HEK293 (cell line): ENCODE results near the gene LMOD3.

Source experiments
- CTCF ChIA-PET: fragments of 350-600 bp; formaldehyde crosslinking; extraction: SDS; loops from one replicate; lab custom pipeline; 2021; ENCODE audit warnings: antibody characterized with exemption; lab: Yijun Ruan, JAX
- POLR2A ChIA-PET: fragments of 300-600 bp; formaldehyde crosslinking; extraction: SDS; loops from one replicate; lab custom pipeline; 2020; ENCODE audit warnings: antibody characterized with exemption, inconsistent platforms; lab: Yijun Ruan, JAX
- H3K27ac ChIP-seq: fragments of 200-500 bp; sonication (Bioruptor generic); 2 replicates; pipeline ENCODE4 v1.5.1; 2014; ENCODE audit warnings: low read depth, low read length, control low read depth, inconsistent platforms; ENCODE audit errors: extremely low read depth
- H3K36me3 ChIP-seq, 2 experiments: fragments of 200-500 bp in 1 of 2; sonication (Bioruptor generic) in 1 of 2; 1 replicate in 1 of 2; 2 replicates in 1 of 2; pipeline ENCODE4 v1.5.1; 2014 to 2017; ENCODE audit warnings: inconsistent platforms in 2 of 2, low read length in 2 of 2; ENCODE audit not compliant: control insufficient read depth in 2 of 2, insufficient read depth in 1 of 2
- H3K4me1 ChIP-seq: fragments of 200-500 bp; sonication (Bioruptor generic); 2 replicates; pipeline ENCODE4 v1.5.1; 2014; ENCODE audit warnings: mild to moderate bottlenecking, low read length, inconsistent platforms; ENCODE audit not compliant: control insufficient read depth, insufficient read depth
- H3K4me3 ChIP-seq: 2 replicates; pipeline ENCODE4 v1.5.1; 2011; ENCODE audit warnings: low read depth, mild to moderate bottlenecking, control low read depth, low read length, moderate library complexity
- H3K9me3 ChIP-seq: fragments of 200-500 bp; sonication (Bioruptor generic); 2 replicates; pipeline ENCODE4 v1.5.1; 2014; ENCODE audit warnings: low read depth, low read length, inconsistent platforms; ENCODE audit not compliant: control insufficient read depth, insufficient read depth
- AEBP2 ChIP-seq: fragments of 450-650 bp; formaldehyde crosslinking; IDR thresholded peaks from 2 replicates; pipeline ENCODE4 v1.5.1; 2016; ENCODE audit warnings: missing biosample characterization, missing genetic modification characterization, borderline replicate concordance
- IKZF3 ChIP-seq: fragments of 450-650 bp; IDR thresholded peaks from 2 replicates; pipeline ENCODE4 v1.5.0; 2018; ENCODE audit warnings: missing biosample characterization, mild to moderate bottlenecking, missing genetic modification characterization, moderate library complexity
- OVOL3 ChIP-seq: fragments of 450-650 bp; formaldehyde crosslinking; IDR thresholded peaks from 2 replicates; pipeline ENCODE4 v1.5.1; 2016; ENCODE audit warnings: missing biosample characterization, missing genetic modification characterization
- SCRT1 ChIP-seq: fragments of 450-650 bp; formaldehyde crosslinking; IDR thresholded peaks from 2 replicates; pipeline ENCODE4 v1.5.1; 2016; ENCODE audit warnings: missing biosample characterization, missing genetic modification characterization, borderline replicate concordance
- YY2 ChIP-seq: fragments of 450-650 bp; formaldehyde crosslinking; IDR thresholded peaks from 2 replicates; pipeline ENCODE4 v1.5.1; 2016; ENCODE audit warnings: missing biosample characterization, missing genetic modification characterization
- ZBTB49 ChIP-seq: fragments of 450-650 bp; formaldehyde crosslinking; IDR thresholded peaks from 2 replicates; pipeline ENCODE4 v1.5.1; 2016; ENCODE audit warnings: missing biosample characterization, missing genetic modification characterization, low read depth
- ZFP3 ChIP-seq: fragments of 450-650 bp; formaldehyde crosslinking; IDR thresholded peaks from 2 replicates; pipeline ENCODE4 v1.5.1; 2016; ENCODE audit warnings: low read depth, missing biosample characterization, missing genetic modification characterization
- ZNF121 ChIP-seq: fragments of 450-650 bp; formaldehyde crosslinking; IDR thresholded peaks from 2 replicates; pipeline ENCODE4 v1.5.1; 2016; ENCODE audit warnings: missing biosample characterization, missing genetic modification characterization
- ZNF26 ChIP-seq: fragments of 450-650 bp; formaldehyde crosslinking; IDR thresholded peaks from 2 replicates; pipeline ENCODE4 v1.5.1; 2016; ENCODE audit warnings: missing biosample characterization, missing genetic modification characterization
- ZNF302 ChIP-seq: fragments of 450-650 bp; formaldehyde crosslinking; IDR thresholded peaks from 2 replicates; pipeline ENCODE4 v1.5.1; 2016; ENCODE audit warnings: missing biosample characterization, missing genetic modification characterization, low read depth
- ZNF37A ChIP-seq: fragments of 450-650 bp; IDR thresholded peaks from 2 replicates; pipeline ENCODE4 v1.5.1; 2018; ENCODE audit warnings: missing biosample characterization, missing genetic modification characterization
- ZNF416 ChIP-seq: fragments of 450-650 bp; formaldehyde crosslinking; IDR thresholded peaks from 2 replicates; pipeline ENCODE4 v1.5.1; 2016; ENCODE audit warnings: missing biosample characterization, missing genetic modification characterization
- ZNF423 ChIP-seq: fragments of 450-650 bp; formaldehyde crosslinking; IDR thresholded peaks from 2 replicates; pipeline ENCODE4 v1.5.1; 2016; ENCODE audit warnings: missing biosample characterization, missing genetic modification characterization
- ZNF426 ChIP-seq: fragments of 450-650 bp; formaldehyde crosslinking; IDR thresholded peaks from 2 replicates; pipeline ENCODE4 v1.5.1; 2017; ENCODE audit warnings: missing biosample characterization, missing genetic modification characterization, mild to moderate bottlenecking, inconsistent platforms, moderate library complexity
- ZNF529 ChIP-seq: fragments of 450-650 bp; formaldehyde crosslinking; IDR thresholded peaks from 2 replicates; pipeline ENCODE4 v1.5.1; 2017; ENCODE audit warnings: missing genetic modification characterization, missing biosample characterization; ENCODE audit not compliant: insufficient replicate concordance
- ZNF530 ChIP-seq: fragments of 450-650 bp; formaldehyde crosslinking; IDR thresholded peaks from 2 replicates; pipeline ENCODE4 v1.5.1; 2016; ENCODE audit warnings: low read depth, missing biosample characterization, missing genetic modification characterization
- ZNF645 ChIP-seq: fragments of 450-650 bp; formaldehyde crosslinking; IDR thresholded peaks from 2 replicates; pipeline ENCODE4; 2016; ENCODE audit warnings: missing biosample characterization, missing genetic modification characterization
- ZNF670 ChIP-seq: fragments of 450-650 bp; formaldehyde crosslinking; IDR thresholded peaks from 2 replicates; pipeline ENCODE4 v1.5.1; 2016; ENCODE audit warnings: missing biosample characterization, missing genetic modification characterization, low read depth
- ZNF792 ChIP-seq: fragments of 450-650 bp; formaldehyde crosslinking; IDR thresholded peaks from 2 replicates; pipeline ENCODE4 v1.5.1; 2016; ENCODE audit warnings: missing biosample characterization, missing genetic modification characterization
- ZSCAN23 ChIP-seq: fragments of 450-650 bp; formaldehyde crosslinking; IDR thresholded peaks from 2 replicates; pipeline ENCODE4 v1.5.1; 2016; ENCODE audit warnings: missing biosample characterization, missing genetic modification characterization
- ZSCAN30 ChIP-seq: fragments of 450-650 bp; IDR thresholded peaks from 2 replicates; pipeline ENCODE4 v1.5.1; 2018; ENCODE audit warnings: missing biosample characterization, mild to moderate bottlenecking, missing genetic modification characterization, moderate library complexity

LMOD3 gene

GRCh38 chr3:69082361-69082760 is 40.0 kb downstream of the LMOD3 start:
- CTCF ChIA-PET: no interaction called here

GRCh38 chr3:69081583-69082262 is 40.7 kb downstream of the LMOD3 start:
- no peak overlapping the region for H3K4me3 ChIP-seq
- H3K9me3 ChIP-seq: no peaks in the 10 kb centered on the region
- no peak overlapping the region for H3K27ac ChIP-seq
- POLR2A ChIA-PET: no interaction called here
- H3K36me3 ChIP-seq: no peaks in the 10 kb centered on the region; a peak in 1 of 3 replicates
- CTCF ChIA-PET: no interaction called here
- peaks cover 7% of the 10 kb centered on the region for H3K4me1 ChIP-seq
- TF ChIP-seq ZNF26 (tag by site-specific recombination) (no peak), ZNF792 (no peak), ZNF670 (no peak), AEBP2 (tag by site-specific recombination) (no peak), ZNF530 (no peak), ZSCAN30 (tag by site-specific recombination) (no peak), ZNF302 (tag by site-specific recombination) (no peak), SCRT1 (tag by site-specific recombination) (no peak), ZNF426 (no peak), IKZF3 (tag by site-specific recombination) (no peak), ZNF529 (tag by site-specific recombination) (no peak), ZNF423 (no peak), ZNF416 (tag by site-specific recombination) (no peak), OVOL3 (no peak), ZSCAN23 (tag by site-specific recombination) (no peak), ZNF645 (tag by site-specific recombination) (no peak), YY2 (no peak), ZFP3 (tag by site-specific recombination) (no peak), ZNF37A (tag by site-specific recombination) (no peak)

More at GRCh38 chr3:69082361-69082760, 40.0 kb downstream of the LMOD3 start:
- Histone ChIP-seq H3K36me3 (no peaks in the 10 kb centered on the region), H3K27ac (no peak overlapping the region), H3K4me1 (peaks cover 7% of the 10 kb centered on the region), H3K4me3 (no peak overlapping the region)
- no peak for TF ChIP-seq ZBTB49 (tag by site-specific recombination)
- TF ChIP-seq ZNF121 (tag by site-specific recombination): peak; percentile 66; the same call in 1 of the 2 replicates
- TF ChIP-seq, all 188 proteins: peak for 1
- no peaks in the 10 kb centered on the region for H3K9me3 ChIP-seq
- POLR2A ChIA-PET: interaction anchor here (0.7 kb wide), 1 partner anchor 69 kb away, joined by 3 read pairs; the partner anchor contains the start of gene EOGT
